ENCODE measurements around the gene MANSC4.

DNA sequence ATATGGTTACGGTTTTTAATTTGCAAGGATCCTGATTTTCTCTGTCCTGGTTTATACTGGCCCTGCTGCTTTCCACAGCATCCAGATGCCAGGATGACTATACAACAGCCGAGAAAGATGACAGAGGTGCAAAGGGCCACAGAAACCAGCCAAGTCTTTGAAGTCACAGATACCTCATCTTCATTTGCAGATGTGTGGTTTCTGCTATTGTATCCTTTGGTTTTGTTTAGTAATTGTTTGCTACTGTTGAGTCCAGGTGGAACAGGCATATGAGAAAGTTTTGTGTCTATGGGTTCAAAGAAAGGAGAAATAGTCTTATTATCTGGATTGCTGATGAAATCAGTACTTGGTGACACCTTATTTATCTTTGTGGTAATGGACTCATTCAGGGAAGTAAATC lies 17.3 kb downstream of the MANSC4 start:
- TF ChIP-seq ESRRA (CRISPR knock-in tag; IDR thresholded peaks at IDR 0.05; ENCODE audit: borderline replicate concordance) (no peak), NR3C1 (CRISPR knock-in tag; conservative IDR thresholded peaks at IDR 0.05; ENCODE audit: low read depth) (no peak), HMGA2 (CRISPR knock-in tag; IDR thresholded peaks at IDR 0.05) (no peak)
